OCI-LY7 (cell line): ENCODE results near the gene MYO18B. TPM values are rescaled to one million over a fixed set of nuclear protein-coding genes. Genes with fewer than 3 reads are reported as not detected.

ENCODE experiments used
- BruUV-seq: library from RNA; stranded (reverse); fragments of 400-500 nt; replicated peaks from 2 replicates; lab custom pipeline; 2021; lab: Mats Ljungman, UMichigan
- CTCF ChIA-PET: fragments of 300-600 bp; sonication (Branson Sonifier 250); formaldehyde crosslinking; loops from one replicate; lab custom pipeline; 2022; ENCODE audit warnings: antibody characterized with exemption; ENCODE audit not compliant: unreplicated experiment; lab: Charles Lee
- POLR2A ChIA-PET: fragments of 300-600 bp; sonication (Branson Sonifier 250); formaldehyde crosslinking; loops from one replicate; lab custom pipeline; 2022; ENCODE audit warnings: antibody characterized with exemption; lab: Charles Lee
- DNase-seq: peaks from one replicate; pipeline ENCODE4 v3.0.0-alpha.2; 2015; ENCODE audit warnings: low spot score
- H2AFZ ChIP-seq: fragments of 200-600 bp; sonication (generic), shearing (Covaris generic); 2 replicates; pipeline ENCODE4 v1.6.1; 2014; ENCODE audit warnings: mild to moderate bottlenecking, antibody characterized with exemption, low read length, moderate library complexity
- H3K27ac ChIP-seq: fragments of 200-600 bp; sonication (generic); 2 replicates; pipeline ENCODE4 v1.5.1; 2014; ENCODE audit warnings: mixed run types, low read depth, mild to moderate bottlenecking, moderate library complexity, low read length, inconsistent platforms; ENCODE audit not compliant: poor library complexity, severe bottlenecking
- H3K36me3 ChIP-seq: fragments of 200-600 bp; sonication (generic); 2 replicates; pipeline ENCODE4 v1.6.1; 2014; ENCODE audit warnings: mild to moderate bottlenecking, antibody characterized with exemption, low read length, moderate library complexity, mixed read lengths; ENCODE audit not compliant: insufficient read depth
- H3K4me1 ChIP-seq: fragments of 200-600 bp; sonication (generic); 2 replicates; pipeline ENCODE4 v1.5.1; 2014; ENCODE audit warnings: mild to moderate bottlenecking, low read length; ENCODE audit not compliant: insufficient read depth, poor library complexity, severe bottlenecking
- H3K4me2 ChIP-seq: fragments of 200-600 bp; sonication (generic); 2 replicates; pipeline ENCODE4 v1.6.1; 2014; ENCODE audit warnings: mild to moderate bottlenecking, low read length
- H3K4me3 ChIP-seq: fragments of 200-600 bp; sonication (generic); 2 replicates; pipeline ENCODE4 v1.5.1; 2014; ENCODE audit warnings: mild to moderate bottlenecking, low read depth, low read length; ENCODE audit not compliant: poor library complexity, severe bottlenecking
- H3K79me2 ChIP-seq: fragments of 200-600 bp; sonication (generic); 2 replicates; pipeline ENCODE4 v1.6.1; 2016; ENCODE audit warnings: low read depth, mild to moderate bottlenecking, low read length, moderate library complexity, mixed read lengths; ENCODE audit not compliant: insufficient read depth
- H3K9me2 ChIP-seq: fragments of 200-600 bp; sonication (generic); 2 replicates; pipeline ENCODE4 v1.6.1; 2016; ENCODE audit warnings: mild to moderate bottlenecking, low read length, mixed read lengths; ENCODE audit not compliant: insufficient read depth
- H3K9me3 ChIP-seq: fragments of 200-600 bp; sonication (generic); 2 replicates; pipeline ENCODE4 v1.6.1; 2014; ENCODE audit warnings: mild to moderate bottlenecking, mixed run types, low read length, mixed read lengths
- H4K20me1 ChIP-seq: fragments of 200-600 bp; sonication (generic); 2 replicates; pipeline ENCODE4 v1.6.1; 2014; ENCODE audit warnings: mild to moderate bottlenecking, antibody characterized with exemption, low read length, moderate library complexity, mixed read lengths; ENCODE audit not compliant: insufficient read depth
- CTCF ChIP-seq: fragments of 200-600 bp; sonication (generic); conservative IDR thresholded peaks from 2 replicates; pipeline ENCODE4 v1.5.1; 2014; ENCODE audit warnings: mild to moderate bottlenecking, antibody characterized with exemption, low read length, moderate library complexity, mixed read lengths
- EZH2phosphoT487 ChIP-seq: fragments of 200-600 bp; sonication (generic); IDR thresholded peaks from 2 replicates; pipeline ENCODE4 v1.6.1; 2018; ENCODE audit warnings: low read depth, borderline replicate concordance, mild to moderate bottlenecking, mixed run types, antibody characterized with exemption, low read length, moderate library complexity, mixed read lengths
- intact Hi-C: fragments of 100-400 bp; cut with micrococcal nuclease; formaldehyde crosslinking; loops from one replicate; pipeline ENCODE4 v1.10.0; 2022; ENCODE audit not compliant: unreplicated experiment
- total RNA-seq, 2 experiments: library from RNA; depleted of rRNA in 1 of 2; stranded (reverse); fragments of >200 nt in 1 of 2; shearing (Covaris generic) in 1 of 2; gene quantifications; 2 replicates each; pipeline ENCODE4 v1.2.3, GENCODE V29; 2014 to 2022

Gene MYO18B
- total RNA-seq, 2 experiments from 2014 or later: not detected

GRCh38 chr22:25716637-25717036, 25.4 kb upstream of the MYO18B start:
- no peaks in the 10 kb centered on the region for H3K9me2 ChIP-seq
- TF ChIP-seq EZH2phosphoT487 (no peak), CTCF (no peak)
- no TSS peak for BruUV-seq
- ChIA-PET CTCF (no interaction called here), POLR2A (no interaction called here)
- no peak overlapping the region for H3K4me2 ChIP-seq
- peaks cover 11% of the 10 kb centered on the region; the same call in 1 of the 2 replicates for H3K36me3 ChIP-seq
- no peaks in the 10 kb centered on the region for H3K79me2 ChIP-seq
- no peaks in the 10 kb centered on the region for H3K4me1 ChIP-seq
- H2AFZ ChIP-seq: no peak overlapping the region
- no peak overlapping the region for H3K4me3 ChIP-seq
- DNase-seq: no peak
- H4K20me1 ChIP-seq: no peaks in the 10 kb centered on the region
- intact Hi-C loops: no loop called here
- no peaks in the 10 kb centered on the region for H3K9me3 ChIP-seq
- no peak overlapping the region for H3K27ac ChIP-seq

- BruUV-seq: no TSS peak
- Histone ChIP-seq H3K4me3 (no peak overlapping the region), H3K4me2 (no peak overlapping the region), H3K36me3 (peaks cover 11% of the 10 kb centered on the region; the same call in 1 of the 2 replicates), H3K27ac (no peak overlapping the region), H2AFZ (no peak overlapping the region), H4K20me1 (no peaks in the 10 kb centered on the region), H3K9me2 (no peaks in the 10 kb centered on the region), H3K79me2 (no peaks in the 10 kb centered on the region), H3K4me1 (no peaks in the 10 kb centered on the region), H3K9me3 (no peaks in the 10 kb centered on the region)
- intact Hi-C loops: no loop called here
- DNase-seq: no peak
- POLR2A ChIA-PET: no interaction called here
- TF ChIP-seq EZH2phosphoT487 (no peak), CTCF (no peak)
- CTCF ChIA-PET: no interaction called here
These were observed 23.7 kb upstream of the MYO18B start for GRCh38 chr22:25718135-25718840.

- H3K36me3 ChIP-seq: no peaks in the 10 kb centered on the region
- intact Hi-C loops: no loop called here
These were observed 19.8 kb upstream of the MYO18B start for GRCh38 chr22:25722223-25722622.

More at GRCh38 chr22:25722223-25722622, 19.8 kb upstream of the MYO18B start:
- Histone ChIP-seq H3K4me3 (no peak overlapping the region), H2AFZ (no peak overlapping the region), H4K20me1 (no peaks in the 10 kb centered on the region), H3K9me2 (no peaks in the 10 kb centered on the region), H3K4me1 (no peaks in the 10 kb centered on the region), H3K79me2 (no peaks in the 10 kb centered on the region), H3K4me2 (no peak overlapping the region), H3K27ac (no peak overlapping the region), H3K9me3 (no peaks in the 10 kb centered on the region)
- POLR2A ChIA-PET: no interaction called here
- TF ChIP-seq EZH2phosphoT487 (no peak), CTCF (no peak)
- BruUV-seq: no TSS peak
- CTCF ChIA-PET: no interaction called here
- no peak for DNase-seq
